Measurements from ENCODE around the gene CDC45.

Gene CDC45

GRCh38 chr22:19567157-19568009 lies 87.7 kb downstream of the CDC45 start:
- DNase-seq: no peak

- no peak for DNase-seq
These were observed 88.9 kb downstream of the CDC45 start for GRCh38 chr22:19568337-19569275.

DNA sequence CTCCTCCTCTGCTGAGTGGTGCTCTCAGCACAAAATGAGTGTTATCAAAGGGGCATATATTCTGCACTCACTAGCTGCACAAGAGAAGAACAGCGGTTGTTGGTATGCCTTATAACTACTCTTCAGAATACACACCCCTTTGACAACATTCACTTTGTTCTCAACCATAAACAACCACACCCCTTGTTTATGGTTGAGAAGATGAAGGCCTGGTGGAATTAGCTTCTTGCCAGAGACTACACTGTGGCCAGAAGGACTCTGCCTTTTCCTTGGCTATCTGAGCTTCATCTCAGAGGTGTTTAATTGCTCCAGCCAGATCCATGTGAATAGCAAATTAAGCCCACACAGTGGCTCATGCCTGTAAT lies 89.5 kb downstream of the CDC45 start:
- DNase-seq: no peak

DNA sequence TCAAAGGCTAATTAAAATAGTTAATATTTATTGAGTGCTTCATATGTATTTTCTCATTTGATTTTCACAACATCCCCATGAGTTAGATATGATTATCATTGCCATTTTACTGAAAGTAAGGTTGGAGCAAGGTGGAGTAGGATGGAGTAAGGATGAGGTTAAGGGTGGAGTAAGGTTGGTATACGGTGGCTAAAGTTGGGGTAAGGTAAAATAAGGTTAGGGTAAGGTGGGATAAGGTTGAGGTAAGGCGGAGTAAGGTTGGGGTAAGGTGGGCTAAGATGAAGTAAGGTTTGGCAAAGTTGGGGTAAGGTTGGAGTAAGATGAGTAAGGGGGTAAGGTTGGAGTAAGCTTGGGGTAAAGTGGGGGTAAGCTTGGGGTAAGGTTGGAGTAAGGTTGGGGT lies 90.3 kb downstream of the CDC45 start:
- no peak for DNase-seq

All from hematopoietic multipotent progenitor cell treated with erythropoietin and hydrocortisone succinate and interleukin-3 and kit ligand, for 8 days (in vitro differentiated cells).